Adipocyte (in vitro differentiated cells): Measurements from ENCODE around the gene TMEM168.

ENCODE experiments used
- DNase-seq: peaks from one replicate; pipeline ENCODE4 v3.0.0-alpha.2; 2015; ENCODE audit warnings: low read depth
- H3K27me3 ChIP-seq: replicated peaks from 2 replicates; pipeline ENCODE4 v1.7.0; 2013; ENCODE audit warnings: mild to moderate bottlenecking, low read length, moderate library complexity; ENCODE audit not compliant: control insufficient read depth, insufficient read depth
- H3K36me3 ChIP-seq: 2 replicates; pipeline ENCODE4 v1.7.0; 2013; ENCODE audit warnings: low read length, mild to moderate bottlenecking, moderate library complexity; ENCODE audit not compliant: control insufficient read depth, insufficient read depth, severe bottlenecking
- H3K4me1 ChIP-seq: 2 replicates; pipeline ENCODE4 v1.7.0; 2013; ENCODE audit warnings: mild to moderate bottlenecking, low read length, moderate library complexity; ENCODE audit not compliant: control insufficient read depth, insufficient read depth
- H3K4me3 ChIP-seq: 2 replicates; pipeline ENCODE4 v1.7.0; 2013; ENCODE audit warnings: mild to moderate bottlenecking, low read length, moderate library complexity
- H3K9ac ChIP-seq: 2 replicates; pipeline ENCODE4 v1.7.0; 2013; ENCODE audit warnings: mild to moderate bottlenecking, low read length, moderate library complexity
- H3K9me3 ChIP-seq: 2 replicates; pipeline ENCODE4 v1.7.0; 2013; ENCODE audit warnings: mild to moderate bottlenecking, low read length, moderate library complexity; ENCODE audit not compliant: control insufficient read depth

TMEM168 gene

GRCh38 chr7:112714917-112715316 lies 75.3 kb downstream of the TMEM168 start:
- H3K9ac ChIP-seq, result no peak overlapping the region
- H3K4me1 ChIP-seq, result no peaks in the 10 kb centered on the region
- no peaks in the 10 kb centered on the region for H3K36me3 ChIP-seq
- no peak for DNase-seq
- H3K4me3 ChIP-seq, result no peak overlapping the region
- H3K27me3 ChIP-seq, result no peaks in the 10 kb centered on the region
- no peaks in the 10 kb centered on the region for H3K9me3 ChIP-seq
